Mesothelial cell of epicardium (in vitro differentiated cells): ENCODE measurements around the gene PLEKHG3. TPM values are rescaled to one million over a fixed set of nuclear protein-coding genes. Genes with fewer than 3 reads are reported as not detected.

Experiments used
- DNase-seq, 2 experiments: peaks; one replicate each; pipeline ENCODE4 v3.0.0; 2021; ENCODE audit warnings: low spot score in 2 of 2; ENCODE audit not compliant: unreplicated experiment in 2 of 2
- H3K27ac Mint-ChIP-seq: 2 replicates; pipeline ENCODE4 v1.8.0; 2021; ENCODE audit warnings: mixed read lengths
- H3K27me3 Mint-ChIP-seq: 2 replicates; pipeline ENCODE4 v1.8.0; 2021; ENCODE audit warnings: low read depth, mixed read lengths
- H3K36me3 Mint-ChIP-seq: 2 replicates; pipeline ENCODE4 v1.8.0; 2021; ENCODE audit warnings: mixed read lengths
- H3K4me1 Mint-ChIP-seq: 2 replicates; pipeline ENCODE4 v1.8.0; 2021; ENCODE audit warnings: mixed read lengths
- H3K4me3 Mint-ChIP-seq: 2 replicates; pipeline ENCODE4 v1.8.0; 2021; ENCODE audit warnings: mild to moderate bottlenecking, moderate library complexity, mixed read lengths
- H3K9me3 Mint-ChIP-seq: 2 replicates; pipeline ENCODE4 v1.8.0; 2021; ENCODE audit warnings: mixed read lengths
- total RNA-seq: library from RNA; stranded (reverse); gene quantifications from 3 replicates; pipeline ENCODE4 v1.2.1, GENCODE V29; 2021
- TF ChIP-seq, protein P1 (sequence below): fragments of 200-600 bp; sonication (generic); IDR thresholded peaks from one replicate; pipeline ENCODE4 v1.5.0; 2021; ENCODE audit warnings: antibody characterized with exemption; ENCODE audit not compliant: unreplicated experiment

PLEKHG3 gene
- total RNA-seq, 1 donor from 2014 or later, result 141 TPM

- no peak for DNase-seq
- H3K9me3 Mint-ChIP-seq, result no peaks in the 10 kb centered on the region
- peaks cover 63% of the 10 kb centered on the region for H3K4me1 Mint-ChIP-seq
Observed at GRCh38 chr14:64765740-64766302, 61.6 kb downstream of the PLEKHG3 start.

DNA sequence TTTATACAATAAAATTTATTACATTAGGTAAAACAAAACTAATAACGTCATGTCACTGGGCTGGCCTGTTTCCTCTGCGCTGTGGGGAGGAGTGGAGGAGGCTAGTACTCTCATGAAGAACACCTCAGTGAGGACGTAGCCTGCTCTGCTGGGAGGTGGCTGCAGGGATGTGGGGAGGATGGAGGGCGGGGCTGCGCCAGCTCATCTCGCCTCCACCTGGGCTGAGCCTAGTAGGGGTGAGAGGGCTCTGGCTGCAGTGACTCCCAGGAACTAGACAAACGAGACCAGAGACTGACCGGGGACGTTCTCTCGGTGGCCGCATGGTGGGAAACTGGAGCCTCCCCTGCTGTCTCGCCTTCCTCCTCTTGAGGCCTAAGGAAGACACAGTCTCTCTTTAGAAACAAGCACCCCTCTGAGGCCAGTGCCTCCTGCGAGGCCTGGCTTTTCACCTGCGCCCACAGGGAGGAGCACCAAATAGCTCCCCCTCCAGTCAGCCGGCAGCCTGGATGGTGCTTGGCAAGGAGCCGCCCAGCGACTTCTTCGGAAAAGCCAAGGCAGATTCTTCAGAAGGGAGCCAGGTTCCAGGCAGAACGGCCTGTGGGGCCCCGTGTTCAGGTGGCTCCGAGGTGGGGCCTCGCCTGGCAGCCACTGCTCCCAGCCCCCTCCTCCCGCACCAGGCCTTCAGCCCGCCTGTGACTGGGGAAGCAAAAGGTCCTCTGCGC lies 62.4 kb downstream of the PLEKHG3 start:
- no peaks in the 10 kb centered on the region for H3K36me3 Mint-ChIP-seq
- no peaks in the 10 kb centered on the region for H3K9me3 Mint-ChIP-seq
- no peak for DNase-seq
- H3K27me3 Mint-ChIP-seq, result no peaks in the 10 kb centered on the region
- no peak overlapping the region for H3K27ac Mint-ChIP-seq
- TF ChIP-seq, protein P1, sequence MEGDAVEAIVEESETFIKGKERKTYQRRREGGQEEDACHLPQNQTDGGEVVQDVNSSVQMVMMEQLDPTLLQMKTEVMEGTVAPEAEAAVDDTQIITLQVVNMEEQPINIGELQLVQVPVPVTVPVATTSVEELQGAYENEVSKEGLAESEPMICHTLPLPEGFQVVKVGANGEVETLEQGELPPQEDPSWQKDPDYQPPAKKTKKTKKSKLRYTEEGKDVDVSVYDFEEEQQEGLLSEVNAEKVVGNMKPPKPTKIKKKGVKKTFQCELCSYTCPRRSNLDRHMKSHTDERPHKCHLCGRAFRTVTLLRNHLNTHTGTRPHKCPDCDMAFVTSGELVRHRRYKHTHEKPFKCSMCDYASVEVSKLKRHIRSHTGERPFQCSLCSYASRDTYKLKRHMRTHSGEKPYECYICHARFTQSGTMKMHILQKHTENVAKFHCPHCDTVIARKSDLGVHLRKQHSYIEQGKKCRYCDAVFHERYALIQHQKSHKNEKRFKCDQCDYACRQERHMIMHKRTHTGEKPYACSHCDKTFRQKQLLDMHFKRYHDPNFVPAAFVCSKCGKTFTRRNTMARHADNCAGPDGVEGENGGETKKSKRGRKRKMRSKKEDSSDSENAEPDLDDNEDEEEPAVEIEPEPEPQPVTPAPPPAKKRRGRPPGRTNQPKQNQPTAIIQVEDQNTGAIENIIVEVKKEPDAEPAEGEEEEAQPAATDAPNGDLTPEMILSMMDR, result no peak
- no peak overlapping the region for H3K4me3 Mint-ChIP-seq
- H3K4me1 Mint-ChIP-seq, result peaks cover 55% of the 10 kb centered on the region

More at GRCh38 chr14:64765740-64766302, 61.6 kb downstream of the PLEKHG3 start:
- Mint-ChIP-seq H3K27ac (no peak overlapping the region), H3K36me3 (no peaks in the 10 kb centered on the region), H3K4me3 (no peak overlapping the region), H3K27me3 (no peaks in the 10 kb centered on the region)
- TF ChIP-seq, protein P1, result no peak

GRCh38 chr14:64767215-64767964 lies 63.2 kb downstream of the PLEKHG3 start:
- no peak for DNase-seq
- H3K4me3 Mint-ChIP-seq, result no peak overlapping the region
- TF ChIP-seq, protein P1, result no peak
- no peaks in the 10 kb centered on the region for H3K9me3 Mint-ChIP-seq
- H3K27ac Mint-ChIP-seq, result peak overlapping the region; percentile 56
- no peaks in the 10 kb centered on the region for H3K36me3 Mint-ChIP-seq
- H3K27me3 Mint-ChIP-seq, result no peaks in the 10 kb centered on the region
- peaks cover 47% of the 10 kb centered on the region for H3K4me1 Mint-ChIP-seq

GRCh38 chr14:64768401-64769095 lies 64.3 kb downstream of the PLEKHG3 start:
- DNase-seq, result no peak
- no peaks in the 10 kb centered on the region for H3K27me3 Mint-ChIP-seq
- TF ChIP-seq, protein P1, result no peak
- no peaks in the 10 kb centered on the region for H3K9me3 Mint-ChIP-seq
- H3K36me3 Mint-ChIP-seq, result peaks cover 2% of the 10 kb centered on the region
- no peak overlapping the region for H3K4me3 Mint-ChIP-seq
- H3K4me1 Mint-ChIP-seq, result peaks cover 36% of the 10 kb centered on the region
- H3K27ac Mint-ChIP-seq, result no peak overlapping the region

- H3K27me3 Mint-ChIP-seq, result no peaks in the 10 kb centered on the region
- peaks cover 28% of the 10 kb centered on the region for H3K4me1 Mint-ChIP-seq
- TF ChIP-seq, protein P1, result no peak
- H3K4me3 Mint-ChIP-seq, result no peak overlapping the region
- H3K27ac Mint-ChIP-seq, result no peak overlapping the region
- no peaks in the 10 kb centered on the region for H3K9me3 Mint-ChIP-seq
- peaks cover 8% of the 10 kb centered on the region for H3K36me3 Mint-ChIP-seq
- no peak for DNase-seq
Observed at GRCh38 chr14:64769096-64770020, 65.1 kb downstream of the PLEKHG3 start.
